Left ventricle myocardium superior (tissue), 1 donor: ENCODE data around the gene SNAP29. TPM values are rescaled to one million over a fixed set of nuclear protein-coding genes. Genes with fewer than 3 reads are reported as not detected.
"Not testable (repeated sequence)": the region's sequence is repeated elsewhere in the genome, so short reads cannot be mapped to it uniquely, and the experiment has no call there.

ENCODE experiments used
- ATAC-seq: fragments of 200-7000 bp; cut with Tn5 transposase; one replicate; pipeline ENCODE4 v1.9.1; 2020; ENCODE audit warnings: mild to moderate bottlenecking, moderate library complexity
- DNase-seq: peaks from one replicate; pipeline ENCODE4 v3.0.0-alpha.2; 2020
- intact Hi-C: fragments of 100-400 bp; cut with micrococcal nuclease; formaldehyde crosslinking; loops from one replicate; pipeline ENCODE4 v1.11.0; 2022
- long read RNA-seq: library from polyadenylated mRNA; unstranded; transcript quantifications from one replicate; pipeline ENCODE4 v2.0.0, GENCODE V29; 2021
- total RNA-seq: library from RNA; stranded (reverse); fragmentation: NEBNext Ultra II Directional; extraction: Animal tissue kit (Norgen Biotek cat#: 25700); gene quantifications from one replicate; pipeline ENCODE4 v1.2.1, GENCODE V29; 2021
- donor health status: DM: no; HTN: yes; CAD: no; lungs with severe emphysema.

The SNAP29 gene
- 24.2 TPM for total RNA-seq
- long read RNA-seq, full-length matches to known transcripts = 55 of 74 reads
- long read RNA-seq, partial matches to known transcripts = 16 of 74 reads
- long read RNA-seq, other reads (novel, unspliced or antisense) = 3 of 74 reads

GRCh38 chr22:20858615-20859416, at the start of gene SNAP29, which contains the start of gene PI4KA:
TSS of gene SNAP29 (plus strand) at chr22:20859007. CDS start at chr22:20859111, 104 bp downstream.
TSS of gene PI4KA (minus strand) at chr22:20858811. CDS start at chr22:20858725, 86 bp downstream.
- peak; percentile 100 for DNase-seq
- intact Hi-C loops = no loop called here
- ATAC-seq = peak; percentile 95

GRCh38 chr22:20809538-20810185, 49.1 kb upstream of the SNAP29 start:
- no peak for ATAC-seq
- intact Hi-C loops = no loop called here

GRCh38 chr22:20810645-20811044, 48.2 kb upstream of the SNAP29 start:
- no peak for DNase-seq
- intact Hi-C loops = no loop called here
- no peak for ATAC-seq

More at GRCh38 chr22:20809538-20810185, 49.1 kb upstream of the SNAP29 start:
- DNase-seq = no peak

DNA sequence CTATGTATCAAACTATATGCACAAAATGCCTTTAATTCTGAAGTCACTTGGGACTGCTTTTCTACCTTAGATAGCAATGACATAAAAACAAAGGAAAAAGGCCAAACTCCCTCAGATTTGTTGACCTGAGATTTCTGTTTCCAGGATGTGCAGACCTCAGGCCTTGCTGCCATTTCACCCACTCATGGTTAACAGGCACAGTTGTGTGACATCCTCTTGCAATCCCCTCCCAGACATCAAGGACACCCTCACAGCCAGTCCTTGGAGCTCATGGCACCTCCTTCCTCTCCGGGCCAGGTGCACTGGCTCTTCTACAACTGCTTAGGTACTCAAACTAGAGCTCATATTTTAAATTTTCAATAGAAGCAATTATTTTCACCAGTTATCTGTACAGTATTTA, 47.6 kb upstream of the SNAP29 start:
- ATAC-seq = no peak
- intact Hi-C loops = no loop called here
- no peak for DNase-seq

DNA sequence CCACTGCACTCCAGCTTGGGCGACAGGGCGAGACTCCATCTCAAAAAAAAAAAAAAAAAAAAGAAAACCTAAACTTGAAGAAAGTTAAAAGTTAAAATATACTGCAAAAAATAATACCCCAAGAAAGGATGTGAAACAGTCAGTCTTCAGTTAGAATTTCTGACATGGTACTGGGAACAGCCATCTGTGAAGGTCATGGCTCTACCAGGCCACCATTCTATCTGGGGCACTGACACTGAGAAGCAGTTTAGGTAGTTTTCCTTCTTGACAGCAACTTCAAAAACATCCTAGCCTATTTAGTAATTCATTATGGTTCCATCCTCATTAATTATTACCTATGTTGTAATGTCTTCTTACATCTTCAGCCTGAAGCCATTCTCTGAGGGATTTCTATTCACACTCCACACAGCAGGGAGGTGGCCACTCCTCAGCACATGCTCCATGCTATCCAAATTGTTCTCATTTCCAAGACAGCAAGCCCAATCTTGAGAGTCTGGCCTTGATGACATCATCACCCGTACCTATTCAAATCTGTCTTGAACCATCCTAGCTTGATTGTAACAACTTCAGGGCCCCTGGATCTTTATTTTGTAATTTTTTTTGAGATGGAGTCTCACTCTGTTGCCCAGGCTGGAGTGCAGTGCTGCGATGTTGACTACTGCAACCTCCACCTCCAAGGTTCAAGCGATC, 46.7 kb upstream of the SNAP29 start:
- no peak for DNase-seq
- no peak for ATAC-seq
- intact Hi-C loops = no loop called here

- intact Hi-C loops = no loop called here
- ATAC-seq (no peak), DNase-seq (no peak)
Observed at GRCh38 chr22:20813056-20813455, 45.8 kb upstream of the SNAP29 start.

DNA sequence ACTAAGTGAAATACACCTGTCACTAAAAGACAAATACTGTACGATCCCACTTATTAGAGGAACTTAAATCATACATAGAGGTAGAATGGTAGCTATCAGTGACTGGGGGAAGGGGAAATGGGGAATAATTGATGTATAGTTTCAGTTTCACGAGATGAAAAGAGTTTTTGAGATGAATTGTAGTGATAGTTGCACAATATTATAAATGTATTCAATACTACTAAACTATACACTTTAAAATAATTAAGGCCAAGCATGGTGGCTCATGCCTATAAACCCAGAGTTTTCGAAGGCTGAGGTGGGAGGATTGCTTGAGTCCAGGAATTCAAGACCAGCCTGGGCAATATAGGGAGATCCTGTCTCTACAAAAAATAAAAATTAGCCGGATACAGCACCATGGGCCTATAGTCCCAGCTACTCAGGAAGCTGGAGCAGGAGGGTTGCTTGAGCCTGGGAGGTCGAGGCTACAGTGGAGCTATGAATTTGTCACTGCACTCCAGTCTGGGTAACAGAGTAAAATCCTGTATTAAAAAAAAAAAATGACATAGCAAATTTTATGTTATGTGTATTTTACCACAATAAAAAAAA, 44.5 kb upstream of the SNAP29 start:
- DNase-seq (no peak), ATAC-seq (no peak)
- intact Hi-C loops = no loop called here

GRCh38 chr22:20815477-20816050, 43.2 kb upstream of the SNAP29 start:
- intact Hi-C loops = no loop called here
- ATAC-seq (no peak), DNase-seq (no peak)

DNA sequence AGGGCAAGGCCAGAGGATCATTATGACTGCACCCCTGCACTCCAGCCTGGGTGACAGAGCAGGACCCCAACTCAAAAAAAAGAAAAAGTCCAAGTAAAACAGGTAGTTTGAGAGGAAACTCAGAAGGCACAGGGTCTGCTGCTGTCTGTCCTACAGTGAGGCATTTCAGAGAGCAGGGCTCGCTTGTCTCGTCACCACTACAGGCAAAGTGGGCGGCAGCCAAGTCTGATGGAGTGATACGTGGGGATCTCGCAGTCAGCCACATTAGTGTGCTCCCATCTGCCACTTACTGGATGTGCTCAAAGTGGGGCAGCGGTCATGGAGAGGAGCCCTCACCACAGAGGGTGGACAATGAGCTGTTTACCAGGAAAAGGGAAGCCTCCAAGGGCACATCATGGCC, 42.2 kb upstream of the SNAP29 start:
- ATAC-seq = no peak
- intact Hi-C loops = no loop called here
- DNase-seq = no peak

DNA sequence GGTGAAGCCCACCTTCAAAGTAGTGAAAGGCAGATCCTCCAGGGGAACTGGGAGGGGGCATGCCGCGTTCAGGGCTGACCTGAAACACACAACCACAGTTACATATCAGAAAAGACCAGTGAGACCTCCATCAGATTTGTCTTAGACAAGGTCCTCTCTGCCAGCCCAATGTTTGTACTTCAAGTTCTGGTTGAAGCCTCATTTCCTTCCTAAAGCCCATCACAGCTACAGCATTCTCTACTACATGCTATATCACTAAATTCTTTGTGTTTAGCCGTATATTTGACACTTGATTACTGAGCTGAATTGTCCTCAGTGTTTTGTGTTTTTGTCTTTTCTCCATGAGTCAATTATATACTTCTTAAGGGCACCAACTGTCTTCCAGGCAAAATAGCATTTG, 40.3 kb upstream of the SNAP29 start:
- ATAC-seq (no peak), DNase-seq (no peak)
- intact Hi-C loops = no loop called here

- intact Hi-C loops = no loop called here
- ATAC-seq = no peak
- DNase-seq = no peak
Observed at GRCh38 chr22:20819471-20819870, 39.3 kb upstream of the SNAP29 start.

DNA sequence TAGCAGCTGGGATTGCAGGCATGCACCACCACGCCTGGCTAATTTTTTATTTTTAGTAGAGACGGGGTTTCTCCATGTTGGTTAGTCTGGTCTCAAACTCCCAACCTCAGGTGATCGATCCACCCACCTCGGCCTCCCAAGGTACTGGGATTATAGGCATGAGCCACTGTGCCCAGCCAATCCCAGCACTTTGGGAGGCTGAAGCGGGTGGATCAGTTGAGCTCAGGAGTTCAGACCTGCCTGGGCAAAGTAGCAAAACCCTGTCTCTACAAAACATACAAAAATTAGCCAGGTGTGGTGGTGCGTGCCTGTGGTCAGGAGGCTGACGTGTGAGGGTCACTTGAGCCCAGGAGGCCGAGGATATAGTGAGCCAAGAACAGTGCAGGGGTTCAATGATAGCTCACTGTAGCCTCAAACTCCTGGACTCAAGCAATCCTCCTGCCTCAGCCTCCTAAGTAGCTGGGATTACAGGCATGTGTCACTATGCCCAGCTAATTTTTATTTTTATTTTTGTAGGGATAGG, 37.0 kb upstream of the SNAP29 start:
- intact Hi-C loops, ATAC-seq, DNase-seq: not testable (repeated sequence)

DNA sequence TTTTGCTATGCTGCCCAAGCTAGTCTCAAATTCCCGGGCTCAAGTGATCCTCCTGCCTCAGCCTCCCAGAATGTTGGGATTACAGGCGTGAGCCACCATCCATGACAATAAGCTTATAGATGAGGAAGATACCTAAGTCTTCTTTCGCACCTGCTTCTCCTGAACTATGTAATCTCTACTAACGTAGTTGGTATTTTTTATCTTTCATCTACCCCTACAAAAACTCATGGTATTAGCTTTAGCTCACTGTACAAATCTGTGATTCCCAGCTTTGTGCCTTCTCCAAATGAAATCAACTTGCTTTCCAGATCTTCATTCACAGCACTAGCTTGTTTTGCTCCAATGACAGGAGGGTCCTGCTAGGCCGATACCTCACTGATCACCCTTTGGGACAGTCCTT, 36.6 kb upstream of the SNAP29 start:
- no peak for DNase-seq
- intact Hi-C loops = no loop called here

DNA sequence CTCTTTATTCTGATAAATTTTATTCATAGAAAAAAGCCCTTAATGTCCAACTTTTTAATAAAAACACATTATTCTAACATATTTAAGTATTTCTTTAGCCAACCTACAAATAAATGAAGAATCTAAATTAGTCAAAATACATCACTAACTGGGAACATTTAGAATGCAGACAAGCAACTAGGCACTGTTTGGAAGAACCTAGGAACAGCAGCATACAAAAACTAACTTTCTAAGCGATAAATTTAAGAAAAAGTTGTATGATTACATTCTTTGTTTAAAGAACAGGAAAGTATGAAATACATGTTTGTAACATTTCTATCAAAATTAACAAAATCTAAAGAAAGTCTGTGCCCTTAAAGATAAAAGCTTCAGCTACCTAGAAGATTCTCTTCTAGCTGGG, 35.5 kb upstream of the SNAP29 start:
- intact Hi-C loops = no loop called here
- ATAC-seq (no peak), DNase-seq (no peak)

More for the DNA sequence above, 36.6 kb upstream of the SNAP29 start:
- no peak for ATAC-seq

DNA sequence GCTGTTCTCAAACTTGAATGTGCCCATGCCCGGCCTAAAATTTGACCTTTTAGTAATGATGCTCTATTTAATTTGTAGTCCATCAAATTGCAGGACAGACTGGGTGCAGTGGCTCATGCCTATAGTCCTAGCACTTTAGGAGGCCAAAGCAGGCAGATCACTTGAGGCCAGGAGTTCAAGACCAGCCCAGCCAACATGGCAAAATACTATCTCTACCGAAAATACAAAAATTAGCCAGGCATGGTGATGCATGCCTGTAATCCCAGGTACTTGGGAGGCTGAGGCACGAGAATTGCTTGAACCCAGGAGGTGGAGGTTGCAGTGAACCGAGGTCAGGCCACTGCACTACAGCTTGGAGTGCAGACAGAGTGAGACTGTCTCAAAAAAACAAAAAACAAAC, 33.6 kb upstream of the SNAP29 start:
- DNase-seq, ATAC-seq, intact Hi-C loops: not testable (repeated sequence)

- intact Hi-C loops = no loop called here
- no peak for ATAC-seq
- no peak for DNase-seq
Observed at GRCh38 chr22:20825624-20826023, 33.2 kb upstream of the SNAP29 start.

DNA sequence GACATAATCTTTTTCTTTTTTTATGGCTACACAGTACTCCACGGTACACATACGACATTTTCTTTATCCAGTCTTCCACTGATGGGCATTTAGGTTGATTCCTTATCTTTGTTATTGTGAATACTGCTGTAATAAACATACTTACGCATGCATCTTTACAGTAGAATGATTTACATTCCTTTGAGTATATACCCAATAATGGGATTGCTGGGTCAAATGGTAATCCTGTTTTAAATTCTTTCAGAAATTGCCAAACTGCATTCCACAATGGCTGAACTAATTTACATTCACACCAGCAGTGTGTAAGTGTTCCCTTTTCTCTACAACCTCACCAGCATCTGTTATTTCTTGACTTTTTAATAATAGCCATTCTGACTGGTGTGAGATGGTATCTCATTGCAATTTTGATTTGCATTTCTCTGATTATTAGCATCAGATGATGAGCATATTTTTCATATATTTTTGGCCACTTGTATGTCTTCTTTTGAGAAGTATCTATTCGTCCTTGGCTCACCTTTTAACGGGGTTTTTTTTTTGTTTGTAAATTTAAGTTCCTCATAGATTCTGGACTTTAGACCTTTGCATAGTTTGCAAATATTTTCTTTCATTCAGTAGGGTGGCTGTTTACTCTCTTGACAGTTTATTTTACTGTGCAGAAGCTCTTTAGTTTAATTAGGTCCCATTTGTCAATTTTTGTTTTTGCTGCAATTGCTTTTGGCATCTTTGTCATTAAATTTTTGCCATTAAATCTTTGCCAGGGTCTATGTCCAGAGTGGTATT, 32.2 kb upstream of the SNAP29 start:
- not testable (repeated sequence) for DNase-seq

DNA sequence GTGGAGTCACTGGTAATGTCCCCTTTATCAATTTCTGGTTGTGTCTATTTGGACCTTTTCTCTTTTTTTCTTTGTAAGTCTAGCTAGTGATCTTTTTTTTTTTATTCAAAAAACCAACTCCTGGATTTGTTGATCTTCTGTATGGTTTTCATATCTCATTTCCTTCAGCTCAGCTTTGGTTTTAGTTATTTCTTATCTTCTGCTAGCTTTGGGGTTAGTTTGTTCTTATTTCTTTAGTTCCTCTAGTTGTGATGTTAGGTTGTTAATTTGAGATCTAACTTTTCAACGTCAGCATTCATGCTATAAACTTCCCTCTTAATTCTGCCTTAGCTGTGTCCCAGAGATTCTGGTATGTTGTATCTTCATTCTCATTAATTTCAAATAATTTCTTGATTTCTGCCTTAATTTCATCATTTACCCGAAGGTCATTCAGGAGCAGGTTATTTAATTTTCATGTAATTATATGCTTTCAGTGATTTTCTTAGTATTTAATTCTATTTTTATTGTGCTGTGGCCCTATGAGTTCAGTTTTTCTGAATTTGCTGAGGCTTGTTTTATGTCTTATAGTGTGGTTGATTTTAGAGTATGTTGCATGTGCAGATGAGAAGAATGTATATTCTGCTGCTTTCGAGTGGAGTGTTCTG, 29.2 kb upstream of the SNAP29 start:
- DNase-seq = no peak
- intact Hi-C loops = no loop called here
- no peak for ATAC-seq

More for the DNA sequence above, 32.2 kb upstream of the SNAP29 start:
- ATAC-seq, intact Hi-C loops: not testable (repeated sequence)
